Activated CD4-positive, alpha-beta T cell treated with anti-CD3 and anti-CD28 coated beads, Interleukin-2, amount 50 U/mL, for 4 hours (primary cell): ENCODE data around the gene LBX2.

ENCODE experiments used
- DNase-seq, 2 experiments: peaks; one replicate each; pipeline ENCODE4 v3.0.0-alpha.2; 2020

The LBX2 gene

GRCh38 chr2:74525717-74526648, 26.6 kb upstream of the LBX2 start, which contains the start of gene DQX1:
Gene DQX1, minus strand, starts transcription at chr2:74526231. Its CDS starts 502 bp downstream, at chr2:74525729.
- no peak for DNase-seq

- DNase-seq, result no peak
These were observed 25.7 kb upstream of the LBX2 start for GRCh38 chr2:74524955-74525716.

GRCh38 chr2:74524005-74524404, 24.6 kb upstream of the LBX2 start:
- DNase-seq, result no peak

GRCh38 chr2:74522516-74522915, 23.1 kb upstream of the LBX2 start:
- DNase-seq, result no peak

GRCh38 chr2:74516650-74517049, 17.2 kb upstream of the LBX2 start:
- DNase-seq, result no peak

- DNase-seq, result peak; percentile 73 to 75
These were observed 16.7 kb upstream of the LBX2 start for GRCh38 chr2:74515981-74516633.

GRCh38 chr2:74515271-74515980, 16.0 kb upstream of the LBX2 start:
- no peak for DNase-seq

GRCh38 chr2:74514368-74515270, 15.2 kb upstream of the LBX2 start, which contains the start of gene TLX2:
Gene TLX2, plus strand, starts transcription at chr2:74514450. Its CDS starts 357 bp downstream, at chr2:74514807.
- no peak for DNase-seq

GRCh38 chr2:74513605-74514367, 14.4 kb upstream of the LBX2 start:
- DNase-seq, result no peak

GRCh38 chr2:74512744-74513604, 13.6 kb upstream of the LBX2 start:
- no peak for DNase-seq

GRCh38 chr2:74511104-74511989, 11.9 kb upstream of the LBX2 start:
- DNase-seq, result no peak

GRCh38 chr2:74510272-74510671, 10.9 kb upstream of the LBX2 start:
- no peak for DNase-seq

- no peak for DNase-seq
These were observed 8.6 kb upstream of the LBX2 start for GRCh38 chr2:74507926-74508520.

- peak; percentile 99 for DNase-seq
These were observed 7.9 kb upstream of the LBX2 start, which contains the start of gene PCGF1 for GRCh38 chr2:74507145-74507925. Gene PCGF1, minus strand, starts transcription at chr2:74507695. Its CDS starts 27 bp downstream, at chr2:74507668.

- no peak for DNase-seq
These were observed 6.2 kb upstream of the LBX2 start for GRCh38 chr2:74505448-74506246.

GRCh38 chr2:74504591-74504990, 5.2 kb upstream of the LBX2 start:
- DNase-seq, result no peak
